Cardiac septum (tissue), 1 donor: ENCODE data around the gene SH2D3A. TPM values are rescaled to one million over a fixed set of nuclear protein-coding genes. Genes with fewer than 3 reads are reported as not detected.
"Not testable (repeated sequence)": the region's sequence is repeated elsewhere in the genome, so short reads cannot be mapped to it uniquely, and the experiment has no call there.

Experiments used
- DNase-seq: peaks from one replicate; pipeline ENCODE4 v3.0.0-alpha.2; 2020; ENCODE audit warnings: low spot score
- intact Hi-C: fragments of 100-400 bp; cut with DNase I; formaldehyde crosslinking; loops from one replicate; pipeline ENCODE4 v1.14.0; 2022
- total RNA-seq: library from RNA; stranded (reverse); fragmentation: NEBNext Ultra II Directional; extraction: Animal tissue kit (Norgen Biotek cat#: 25700); gene quantifications from one replicate; pipeline ENCODE4 v1.2.1, GENCODE V29; 2021
- donor health status: DM: no; HTN: no; CAD: no.

Gene SH2D3A
- total RNA-seq, 1 donor from 2014 or later = 0.40 TPM

DNA sequence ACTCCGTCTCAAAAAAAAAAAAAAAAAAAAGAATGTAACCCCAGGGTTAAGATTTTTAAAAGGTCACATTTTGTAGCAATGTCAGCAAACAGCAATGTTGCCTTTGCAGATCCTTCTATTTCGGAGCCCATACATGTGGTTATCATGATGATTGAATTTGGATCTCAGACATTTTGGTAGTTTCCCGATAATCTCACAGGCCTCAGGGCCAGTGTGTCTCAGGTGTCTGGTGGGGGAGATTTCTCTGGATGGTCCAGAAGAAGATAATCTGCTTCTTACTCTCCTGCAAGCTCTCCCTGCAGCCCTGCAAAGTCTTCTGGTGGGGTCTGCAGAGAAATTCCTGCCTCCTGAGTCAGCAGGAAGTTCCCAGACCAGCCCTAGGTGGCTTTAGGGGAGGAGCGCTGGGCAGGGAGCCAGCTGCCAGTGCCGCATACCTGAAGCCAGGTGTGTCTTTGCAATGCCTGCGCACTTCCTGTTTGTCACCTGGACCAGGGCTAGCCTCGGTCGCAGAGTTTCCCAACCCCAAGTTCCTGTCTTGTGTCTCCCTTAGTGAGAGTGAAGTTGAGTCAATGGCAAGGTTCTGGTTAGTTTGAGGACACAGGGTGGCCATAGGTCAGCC lies 1.4 kb downstream of the SH2D3A start:
- DNase-seq = no peak
- intact Hi-C loops = no loop called here

DNA sequence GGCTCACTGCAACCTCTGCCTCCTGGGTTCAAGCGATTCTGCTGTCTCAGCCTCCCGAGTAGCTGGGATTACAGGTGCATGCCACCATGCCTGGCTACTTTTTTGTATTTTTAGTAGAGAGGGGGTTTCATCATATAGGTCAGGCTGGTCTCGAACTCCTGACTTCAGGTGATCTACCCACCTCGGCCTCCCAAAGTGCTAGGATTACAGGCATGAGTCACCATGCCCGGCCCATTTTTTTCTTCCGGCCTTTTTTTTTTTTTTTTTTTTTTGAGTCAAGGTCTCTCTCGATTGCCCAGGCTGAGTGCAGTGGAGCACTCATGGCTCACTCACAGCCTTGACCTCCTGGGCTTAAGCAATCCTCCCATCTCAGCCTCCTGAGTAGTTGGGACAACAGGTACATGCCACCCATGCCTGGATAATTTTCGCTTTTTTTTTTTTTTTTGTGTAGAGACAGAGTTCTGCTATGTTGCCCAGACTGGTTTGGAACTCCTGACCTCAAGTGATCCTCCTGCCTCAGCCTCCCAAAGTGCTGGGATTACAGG lies 4.9 kb downstream of the SH2D3A start:
- intact Hi-C loops, DNase-seq: not testable (repeated sequence)

DNA sequence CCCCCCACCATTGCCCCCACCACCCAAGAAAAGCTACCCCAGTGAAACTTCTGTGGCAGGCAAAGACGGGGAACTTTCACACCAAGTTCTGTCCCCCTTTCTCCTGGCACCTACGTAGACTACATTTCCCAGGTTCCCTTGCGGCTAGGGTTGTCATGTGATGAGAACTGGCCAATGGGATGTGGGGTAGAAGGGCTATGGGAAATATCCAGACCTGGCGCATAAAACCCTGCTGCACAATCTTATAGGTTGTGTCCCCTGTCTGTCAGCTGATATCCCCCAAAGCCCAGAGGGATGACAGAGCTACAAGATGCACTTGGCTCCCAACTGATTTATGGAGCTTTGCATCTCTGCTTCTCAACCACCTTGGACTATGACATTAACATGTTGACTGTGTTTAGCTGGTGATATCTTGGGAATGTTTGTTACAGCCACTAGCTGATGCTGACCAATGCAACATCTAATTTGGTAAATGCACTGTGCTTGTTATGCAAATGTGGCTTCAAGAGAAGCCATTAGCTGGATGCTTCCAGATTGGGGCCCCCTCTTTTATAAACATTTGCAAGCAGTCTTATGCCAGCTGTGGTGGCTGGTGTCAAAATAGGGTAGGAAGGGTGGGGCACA lies 6.1 kb downstream of the SH2D3A start:
- DNase-seq = no peak
- intact Hi-C loops = no loop called here

GRCh38 chr19:6760606-6761005 lies 6.6 kb downstream of the SH2D3A start:
- no peak for DNase-seq
- intact Hi-C loops = no loop called here

DNA sequence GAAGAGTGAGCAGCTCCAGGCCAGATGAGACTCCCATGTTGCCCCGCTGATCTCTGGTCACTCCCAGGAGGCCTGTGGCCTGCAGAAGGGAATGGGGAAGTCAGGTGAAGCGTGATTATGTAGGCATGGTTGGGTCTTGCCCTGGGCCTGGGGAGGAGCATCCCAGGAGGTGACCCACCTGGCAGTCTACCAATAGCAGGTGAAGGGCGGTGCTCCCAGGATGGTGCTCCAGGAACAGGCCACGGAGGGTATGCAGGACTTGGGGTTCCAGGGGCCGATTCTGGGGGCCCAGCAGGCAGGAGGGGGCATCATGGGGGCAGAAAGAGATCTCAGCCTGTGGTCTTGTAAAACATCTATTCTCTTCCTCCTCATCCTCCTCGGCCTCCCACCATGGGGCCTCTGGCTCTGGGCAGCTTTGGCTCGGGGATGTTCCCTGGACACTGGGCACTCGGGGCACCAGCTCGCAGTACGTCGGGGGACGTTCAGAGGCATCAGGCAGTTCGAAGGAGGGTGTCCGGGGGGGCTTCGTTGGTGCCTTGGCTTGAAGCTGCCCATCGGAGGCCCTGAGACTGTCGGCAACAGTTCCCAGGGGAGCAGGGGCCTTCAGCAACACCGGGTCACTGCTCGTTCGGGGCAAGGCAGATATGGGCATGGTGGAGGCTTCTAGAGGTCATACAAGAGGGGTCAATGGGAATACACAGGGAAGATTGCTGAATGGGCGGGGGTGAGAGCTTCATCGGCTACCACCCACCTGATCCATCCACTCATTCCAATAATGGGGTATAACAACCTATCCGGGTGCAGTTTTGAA lies 12.4 kb downstream of the SH2D3A start:
- DNase-seq = no peak
- intact Hi-C loops = no loop called here

GRCh38 chr19:6754136-6754535 lies 13.1 kb downstream of the SH2D3A start:
- intact Hi-C loops = no loop called here
- no peak for DNase-seq

DNA sequence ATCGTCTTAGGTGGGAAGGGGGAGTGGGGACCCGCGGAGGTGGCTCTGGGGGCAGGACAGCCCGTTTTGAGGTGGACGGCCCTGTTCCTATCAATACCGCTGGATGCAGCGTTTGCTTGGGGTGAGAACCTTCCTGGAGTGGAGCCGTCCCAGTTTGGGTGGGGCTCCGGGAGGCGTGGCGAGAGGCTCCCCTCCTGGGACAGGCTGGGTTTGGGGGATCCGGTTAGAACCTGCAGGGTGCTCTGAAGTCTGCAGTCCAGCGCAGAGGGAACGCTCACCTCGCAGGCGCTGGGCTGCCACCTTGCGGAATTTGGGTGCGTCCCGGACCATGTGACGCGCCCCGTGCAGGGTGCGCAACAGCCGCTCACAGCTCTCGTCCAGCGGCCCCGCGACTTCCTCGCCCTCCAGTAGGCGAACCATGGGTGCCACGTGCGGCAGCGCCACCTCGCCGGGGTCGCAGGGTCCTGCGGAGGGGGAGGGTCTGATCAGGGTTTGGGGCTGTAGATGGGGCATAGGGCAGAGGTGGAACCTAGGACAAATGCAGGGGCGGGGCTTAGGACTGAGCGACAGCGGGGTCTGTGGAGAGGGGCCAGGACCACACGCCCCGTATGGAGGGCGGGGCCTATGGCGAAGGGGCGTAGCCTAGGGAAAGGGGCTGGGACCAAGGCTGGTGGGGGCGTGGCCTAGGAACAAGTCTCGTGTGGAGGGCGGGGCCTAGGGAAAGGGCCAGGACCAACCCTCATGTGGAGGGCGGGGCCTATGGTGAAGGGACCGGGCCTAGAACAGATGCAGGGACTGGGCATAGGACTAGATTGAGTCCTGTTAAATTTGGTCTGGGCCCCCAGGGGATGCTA lies 13.8 kb downstream of the SH2D3A start:
- intact Hi-C loops = no loop called here

DNA sequence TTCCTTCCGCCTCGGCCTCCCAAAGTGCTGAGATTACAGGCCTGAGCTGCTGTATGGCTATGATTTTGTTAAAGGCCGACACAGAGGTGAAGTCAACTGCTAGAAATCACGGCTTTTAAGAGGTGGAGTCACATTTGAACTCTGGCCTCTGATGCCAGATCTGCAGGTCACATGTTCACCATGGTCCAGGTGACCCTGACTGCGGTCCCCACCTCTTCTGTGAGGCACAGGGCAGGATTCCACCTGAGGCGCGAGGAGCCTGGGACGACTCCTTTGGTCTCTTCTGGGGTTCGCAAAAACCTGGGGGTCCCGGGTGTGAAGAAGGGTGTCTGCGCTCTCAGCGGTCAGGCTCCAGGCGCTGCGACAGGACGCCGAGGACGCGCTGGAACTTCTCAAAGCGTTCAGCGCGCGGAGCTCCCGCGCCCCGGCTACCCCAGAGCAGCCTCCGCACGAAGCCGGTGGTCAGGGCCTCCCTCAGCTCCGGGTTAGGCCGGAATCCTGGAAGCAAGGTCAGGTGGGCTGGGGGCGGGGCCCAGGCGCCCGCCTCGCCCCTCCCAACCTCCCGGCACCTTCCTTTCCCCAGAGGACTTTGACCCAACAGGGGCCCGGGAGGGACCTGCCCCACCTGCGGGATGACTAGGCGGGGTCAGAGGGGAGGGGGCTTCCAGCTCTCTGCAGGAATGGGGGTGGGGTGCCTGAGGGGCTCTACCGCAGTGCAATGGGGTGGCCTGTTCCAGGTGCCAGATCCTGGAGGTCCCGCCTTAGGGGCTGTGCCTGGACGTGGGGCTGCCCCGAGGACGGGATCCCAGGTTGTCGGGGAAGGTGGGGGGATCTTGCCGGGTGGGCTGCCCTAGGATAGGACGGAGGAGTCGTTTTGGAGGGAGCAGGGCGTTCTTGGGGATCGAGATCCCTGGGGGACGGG lies 14.7 kb downstream of the SH2D3A start:
- intact Hi-C loops = no loop called here
- no peak for DNase-seq

More for the DNA sequence above, 13.8 kb downstream of the SH2D3A start:
- peak; percentile 91 for DNase-seq

DNA sequence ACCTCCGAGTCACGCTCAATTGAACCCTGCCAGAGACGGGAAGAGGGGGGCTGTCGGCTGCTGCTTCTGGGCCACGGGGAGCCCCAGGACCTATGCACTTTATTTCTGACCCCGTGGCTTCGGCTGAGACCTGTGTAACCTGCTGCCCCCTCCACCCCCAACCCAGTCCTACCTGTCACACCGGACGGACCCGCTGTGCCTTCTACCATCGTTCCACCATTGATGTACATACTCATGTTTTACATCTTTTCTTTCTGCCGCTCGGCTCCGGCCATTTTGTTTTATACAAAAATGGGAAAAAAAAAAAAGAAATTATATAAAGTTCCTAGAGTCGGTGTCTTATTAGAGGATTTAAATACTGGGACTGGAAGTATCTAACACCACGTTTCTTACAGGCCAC lies 16.0 kb downstream of the SH2D3A start:
- intact Hi-C loops = no loop called here
- DNase-seq = no peak

GRCh38 chr19:6750062-6750461 lies 17.2 kb downstream of the SH2D3A start:
- intact Hi-C loops = no loop called here
- no peak for DNase-seq

DNA sequence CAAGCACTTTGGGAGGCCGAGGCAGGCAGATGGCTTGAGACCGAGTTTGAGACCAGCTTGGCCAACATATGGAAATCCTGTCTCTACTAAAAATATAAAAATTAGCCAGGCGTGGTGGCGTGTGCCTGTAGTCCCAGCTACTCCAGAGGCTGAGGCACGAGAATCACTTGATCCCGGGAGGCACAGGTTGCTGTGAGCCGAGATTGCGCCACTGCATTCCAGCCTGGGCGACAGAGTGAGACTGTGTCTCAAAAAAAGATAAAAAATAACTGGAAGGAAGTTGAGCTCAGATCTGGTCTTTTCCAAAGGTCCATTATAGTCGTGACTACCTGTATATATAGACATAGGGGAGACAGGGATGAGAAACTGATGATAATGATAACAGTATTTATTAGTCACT lies 18.7 kb downstream of the SH2D3A start:
- intact Hi-C loops, DNase-seq: not testable (repeated sequence)

DNA sequence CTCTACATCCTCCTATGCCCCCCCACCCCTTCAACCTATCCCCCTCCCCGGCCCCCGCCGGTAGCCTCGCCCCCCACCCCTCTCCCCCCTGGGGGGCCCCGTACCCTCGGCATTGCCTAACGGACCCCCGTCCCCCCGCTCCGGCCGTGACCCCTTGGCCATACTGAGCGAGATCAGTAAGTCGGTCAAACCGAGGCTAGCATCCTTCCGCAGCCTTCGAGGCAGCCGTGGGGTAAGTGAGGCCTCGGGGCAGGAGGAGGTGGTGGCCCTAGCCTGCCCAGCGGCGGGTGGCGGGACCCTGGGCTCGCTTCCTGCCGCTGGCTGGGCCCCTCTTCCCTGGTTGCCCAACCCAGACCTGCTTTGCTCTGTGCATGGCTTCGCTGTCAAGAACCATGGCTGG lies 21.3 kb downstream of the SH2D3A start:
- intact Hi-C loops = no loop called here
- no peak for DNase-seq

DNA sequence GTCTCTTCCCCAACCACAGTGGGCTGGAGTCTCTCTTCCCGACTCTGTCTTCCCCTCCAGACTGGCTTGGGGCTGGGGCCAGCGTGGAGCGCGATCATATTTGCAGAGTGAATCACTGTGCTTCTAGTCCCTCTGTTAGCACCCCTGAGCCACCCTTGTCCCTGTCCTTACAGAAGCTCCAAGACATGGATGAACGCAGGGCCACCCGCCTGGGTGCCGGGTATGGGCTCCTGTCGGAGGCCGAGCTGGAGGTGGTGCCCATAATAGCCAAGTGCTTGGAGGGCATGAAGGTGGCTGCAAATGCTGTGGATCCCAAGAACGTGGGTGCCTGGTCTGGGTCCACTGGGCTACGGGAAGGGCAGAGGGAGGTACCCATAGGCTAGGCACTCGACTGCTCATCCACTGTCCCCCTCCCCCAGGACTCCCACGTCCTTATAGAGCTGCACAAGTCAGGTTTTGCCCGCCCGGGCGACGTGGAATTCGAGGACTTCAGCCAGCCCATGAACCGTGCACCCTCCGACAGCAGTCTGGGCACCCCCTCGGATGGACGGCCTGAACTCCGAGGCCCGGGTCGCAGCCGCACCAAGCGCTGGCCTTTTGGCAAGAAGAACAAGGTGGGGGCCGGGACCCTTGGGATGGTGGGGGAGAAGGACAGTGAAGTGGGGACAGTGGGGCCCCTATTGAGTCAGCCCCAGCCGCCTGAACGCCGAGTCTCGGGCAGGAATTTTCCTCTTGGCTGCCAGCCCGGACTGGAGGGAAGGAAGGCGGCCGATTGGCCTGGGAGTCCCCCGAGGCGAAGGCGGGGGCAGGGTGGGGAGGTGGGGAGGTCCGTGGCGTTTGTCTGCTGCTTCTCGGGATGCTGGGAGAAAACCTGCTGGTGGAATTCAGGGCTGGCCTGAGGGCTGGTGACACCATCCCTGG lies 22.6 kb downstream of the SH2D3A start:
- peak; percentile 90 for DNase-seq
- intact Hi-C loops = no loop called here

DNA sequence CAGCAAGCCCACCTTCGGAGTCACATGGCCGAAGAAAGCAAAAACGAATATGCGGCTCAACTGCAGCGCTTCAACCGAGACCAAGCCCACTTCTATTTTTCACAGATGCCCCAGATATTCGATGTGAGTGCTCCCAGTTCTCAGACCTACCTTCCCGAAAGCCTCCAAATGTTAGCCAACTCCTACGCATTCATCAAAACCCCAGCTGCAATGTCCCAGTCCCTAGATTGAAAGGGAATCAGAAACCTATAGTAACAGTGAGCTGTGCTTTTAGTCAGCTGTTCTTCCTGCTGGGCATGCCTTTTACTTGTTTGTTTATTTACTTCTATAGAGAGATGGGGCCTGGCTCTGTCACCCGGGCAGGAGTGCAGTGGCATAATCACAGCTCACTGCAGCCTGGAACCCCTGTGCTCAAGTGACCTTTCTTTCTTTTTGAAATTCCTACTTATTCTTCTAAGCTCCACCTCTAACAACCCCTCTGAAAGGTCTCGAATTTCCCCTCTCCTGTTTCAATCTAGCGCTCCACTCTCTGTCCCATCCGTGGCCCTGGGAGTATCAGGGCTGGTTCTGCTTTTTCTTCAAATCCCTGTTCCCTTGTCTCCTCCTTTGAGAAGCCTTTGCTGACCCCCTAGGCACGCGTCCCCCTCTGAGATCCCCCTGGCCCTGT lies 23.4 kb downstream of the SH2D3A start:
- no peak for DNase-seq
- intact Hi-C loops = no loop called here

DNA sequence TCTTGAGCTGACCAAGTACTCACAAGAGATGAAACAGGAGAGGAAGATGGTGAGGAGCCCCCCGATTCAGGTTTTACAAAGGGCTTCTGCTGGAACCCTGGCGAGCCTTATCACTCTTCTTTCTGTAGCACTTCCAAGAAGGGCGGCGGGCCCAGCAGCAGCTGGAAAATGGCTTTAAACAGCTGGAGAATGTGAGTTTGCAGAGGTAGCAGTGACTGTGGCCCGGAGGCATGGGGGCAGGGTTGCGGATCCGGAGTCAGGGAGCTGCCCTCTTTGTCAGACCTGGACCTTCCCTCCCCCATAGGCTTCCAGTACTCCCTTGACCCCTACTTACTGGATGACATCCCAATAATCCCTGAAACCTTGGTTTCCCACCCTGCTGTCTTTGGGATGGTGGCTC lies 24.2 kb downstream of the SH2D3A start:
- intact Hi-C loops = no loop called here
- no peak for DNase-seq

GRCh38 chr19:6740589-6741343 lies 26.5 kb downstream of the SH2D3A start:
- intact Hi-C loops = no loop called here
- no peak for DNase-seq
